Karpas-422 (cell line): ENCODE results near the gene VLDLR. TPM values are rescaled to one million over a fixed set of nuclear protein-coding genes. Genes with fewer than 3 reads are reported as not detected.

ENCODE experiments used
- DNase-seq: peaks from one replicate; pipeline ENCODE4 v3.0.0-alpha.2; 2015
- H2AFZ ChIP-seq: fragments of 200-600 bp; sonication (generic); 2 replicates; pipeline ENCODE4 v1.6.1; 2014; ENCODE audit warnings: antibody characterized with exemption, low read length, mixed read lengths
- H3K27ac ChIP-seq: fragments of 200-600 bp; sonication (generic); 2 replicates; pipeline ENCODE4 v1.5.1; 2014; ENCODE audit warnings: mild to moderate bottlenecking, low read length, moderate library complexity
- H3K27me3 ChIP-seq: fragments of 200-600 bp; sonication (generic); 2 replicates; pipeline ENCODE4 v1.6.1; 2014; ENCODE audit warnings: low read length, mixed read lengths
- H3K36me3 ChIP-seq: fragments of 200-600 bp; sonication (generic); 2 replicates; pipeline ENCODE4 v1.6.1; 2014; ENCODE audit warnings: low read length, mixed read lengths; ENCODE audit not compliant: insufficient read depth
- H3K4me1 ChIP-seq: fragments of 200-600 bp; sonication (generic); 2 replicates; pipeline ENCODE4 v1.6.1; 2014; ENCODE audit warnings: mild to moderate bottlenecking, low read length, mixed read lengths
- H3K4me2 ChIP-seq: fragments of 200-600 bp; sonication (generic); 2 replicates; pipeline ENCODE4 v1.6.1; 2014; ENCODE audit warnings: low read length, low read depth, mild to moderate bottlenecking; ENCODE audit not compliant: poor library complexity, severe bottlenecking
- H3K4me3 ChIP-seq: fragments of 200-600 bp; sonication (generic); 2 replicates; pipeline ENCODE4 v1.5.1; 2014; ENCODE audit warnings: mild to moderate bottlenecking, antibody characterized with exemption, low read length, mixed read lengths
- H3K79me2 ChIP-seq: fragments of 200-600 bp; sonication (generic); 2 replicates; pipeline ENCODE4 v1.6.1; 2014; ENCODE audit warnings: mild to moderate bottlenecking, low read length, mixed read lengths
- H3K9ac ChIP-seq: fragments of 200-600 bp; sonication (generic); 2 replicates; pipeline ENCODE4 v1.6.0; 2014; ENCODE audit warnings: low read length
- H3K9me2 ChIP-seq: fragments of 200-600 bp; sonication (generic), shearing (Covaris generic); replicated peaks from 2 replicates; pipeline ENCODE4 v1.6.0; 2014; ENCODE audit warnings: mild to moderate bottlenecking, low read length, moderate library complexity; ENCODE audit not compliant: insufficient read depth
- H3K9me3 ChIP-seq: fragments of 300-700, 200-600 bp; sonication (generic); 2 replicates; pipeline ENCODE4 v1.6.1; 2014; ENCODE audit warnings: low read length, mixed read lengths
- H4K20me1 ChIP-seq: fragments of 200-600 bp; sonication (generic); 2 replicates; pipeline ENCODE4 v1.6.1; 2014; ENCODE audit warnings: mild to moderate bottlenecking, antibody characterized with exemption, low read length, low read depth; ENCODE audit not compliant: insufficient read depth
- total RNA-seq: library from RNA; depleted of rRNA; stranded (reverse); fragments of >200 nt; shearing (Covaris generic); gene quantifications from 2 replicates; pipeline ENCODE4 v1.2.3, GENCODE V29; 2014; ENCODE audit warnings: low replicate concordance

The VLDLR gene
- total RNA-seq, 1 experiment from 2014 or later, result 31.5 TPM

DNA sequence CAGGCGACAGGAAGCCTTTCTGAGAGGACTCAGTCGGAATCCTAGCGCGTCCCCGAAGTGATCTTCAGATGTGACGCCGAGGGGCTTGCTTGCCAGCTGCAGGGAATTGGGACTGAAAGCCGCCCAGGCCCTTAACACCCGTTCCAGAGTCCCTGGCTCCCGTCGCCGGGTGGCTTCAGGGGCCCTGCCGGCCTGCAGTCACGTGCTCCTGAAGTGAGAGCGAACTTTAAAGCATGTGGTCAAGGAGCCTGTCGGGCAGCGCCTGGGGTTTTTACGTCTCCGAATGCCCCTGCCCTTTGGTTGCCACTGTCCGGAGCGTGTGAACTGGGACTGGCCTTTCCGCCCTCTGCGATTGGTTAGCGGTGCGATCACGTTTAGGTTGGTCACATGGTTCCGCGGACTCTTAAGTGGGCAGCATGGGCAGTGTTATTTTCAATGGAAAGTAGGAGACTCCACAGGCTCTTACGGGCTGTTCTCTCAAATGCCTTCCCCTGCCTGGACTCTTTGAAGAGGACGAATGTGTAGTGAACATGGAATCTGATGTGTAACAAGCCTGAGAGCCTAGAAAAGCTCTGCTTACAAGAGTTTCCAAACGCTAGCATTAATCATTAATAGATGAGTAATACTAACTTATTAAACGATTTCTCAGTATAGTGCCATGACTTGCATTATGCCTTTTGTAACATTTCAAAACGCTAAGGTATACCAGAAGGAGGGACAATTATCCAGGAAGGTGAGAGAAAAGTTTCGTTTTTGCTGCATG is 1.9 kb downstream of the VLDLR start:
- H3K9ac ChIP-seq, result no peak overlapping the region
- no peaks in the 10 kb centered on the region for H3K27me3 ChIP-seq
- H3K4me1 ChIP-seq, result peaks cover 35% of the 10 kb centered on the region
- H4K20me1 ChIP-seq, result no peaks in the 10 kb centered on the region
- DNase-seq, result no peak
- H3K79me2 ChIP-seq, result peaks cover 60% of the 10 kb centered on the region
- H3K9me2 ChIP-seq, result no peaks in the 10 kb centered on the region
- H3K9me3 ChIP-seq, result no peaks in the 10 kb centered on the region
- H2AFZ ChIP-seq, result no peak overlapping the region
- no peaks in the 10 kb centered on the region for H3K36me3 ChIP-seq
- H3K4me2 ChIP-seq, result peak overlapping the region; percentile 18
- H3K4me3 ChIP-seq, result peak overlapping the region; percentile 68; the same call in 1 of the 2 replicates
- H3K27ac ChIP-seq, result no peak overlapping the region

GRCh38 chr9:2624051-2624682 is 2.6 kb downstream of the VLDLR start:
- peaks cover 35% of the 10 kb centered on the region for H3K4me1 ChIP-seq
- H3K27me3 ChIP-seq, result no peaks in the 10 kb centered on the region
- no peak overlapping the region for H2AFZ ChIP-seq
- no peaks in the 10 kb centered on the region for H3K9me2 ChIP-seq
- no peaks in the 10 kb centered on the region for H3K9me3 ChIP-seq
- no peaks in the 10 kb centered on the region for H4K20me1 ChIP-seq
- peak overlapping the region; percentile 18 for H3K4me2 ChIP-seq
- H3K79me2 ChIP-seq, result peaks cover 67% of the 10 kb centered on the region
- no peaks in the 10 kb centered on the region for H3K36me3 ChIP-seq
- peak overlapping the region; percentile 68; the same call in 1 of the 2 replicates for H3K4me3 ChIP-seq
- DNase-seq, result no peak
- no peak overlapping the region for H3K9ac ChIP-seq
- peak overlapping the region; percentile 5; the same call in 1 of the 2 replicates for H3K27ac ChIP-seq

DNA sequence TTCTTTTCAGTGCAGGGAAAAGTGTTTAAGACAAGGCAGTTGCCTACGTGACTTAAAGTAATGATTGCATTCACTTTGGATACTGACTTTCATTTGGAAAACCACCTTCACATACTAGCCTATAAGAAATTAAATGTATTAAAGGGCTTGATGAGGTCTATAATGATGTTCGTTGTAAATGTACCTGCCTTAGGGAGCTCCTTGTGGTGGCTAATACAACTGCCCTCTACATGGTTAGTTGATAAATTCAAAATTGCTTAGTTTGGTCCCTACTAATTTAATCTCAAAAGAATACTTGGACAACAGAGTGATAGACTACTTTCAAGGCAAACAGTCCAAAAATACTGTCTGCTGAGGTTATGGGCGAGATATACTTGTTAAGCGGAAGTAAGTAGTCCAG is 3.8 kb downstream of the VLDLR start:
- DNase-seq, result peak; percentile 51
- Histone ChIP-seq H3K27ac (no peak overlapping the region), H2AFZ (no peak overlapping the region), H3K4me3 (no peak overlapping the region), H3K4me1 (peaks cover 35% of the 10 kb centered on the region), H3K27me3 (no peaks in the 10 kb centered on the region), H3K9me3 (no peaks in the 10 kb centered on the region), H4K20me1 (no peaks in the 10 kb centered on the region), H3K9ac (no peak overlapping the region), H3K4me2 (peak overlapping the region; percentile 3), H3K79me2 (peaks cover 80% of the 10 kb centered on the region), H3K36me3 (no peaks in the 10 kb centered on the region), H3K9me2 (no peaks in the 10 kb centered on the region)

GRCh38 chr9:2628919-2629318 is 7.3 kb downstream of the VLDLR start:
- Histone ChIP-seq H3K36me3 (no peaks in the 10 kb centered on the region), H3K9me2 (no peaks in the 10 kb centered on the region), H3K9me3 (no peaks in the 10 kb centered on the region), H3K4me3 (no peak overlapping the region), H3K27ac (no peak overlapping the region), H2AFZ (no peak overlapping the region), H3K79me2 (peaks cover 98% of the 10 kb centered on the region), H3K9ac (no peak overlapping the region), H4K20me1 (no peaks in the 10 kb centered on the region), H3K4me1 (peaks cover 39% of the 10 kb centered on the region), H3K4me2 (no peak overlapping the region), H3K27me3 (no peaks in the 10 kb centered on the region)
- DNase-seq, result no peak

DNA sequence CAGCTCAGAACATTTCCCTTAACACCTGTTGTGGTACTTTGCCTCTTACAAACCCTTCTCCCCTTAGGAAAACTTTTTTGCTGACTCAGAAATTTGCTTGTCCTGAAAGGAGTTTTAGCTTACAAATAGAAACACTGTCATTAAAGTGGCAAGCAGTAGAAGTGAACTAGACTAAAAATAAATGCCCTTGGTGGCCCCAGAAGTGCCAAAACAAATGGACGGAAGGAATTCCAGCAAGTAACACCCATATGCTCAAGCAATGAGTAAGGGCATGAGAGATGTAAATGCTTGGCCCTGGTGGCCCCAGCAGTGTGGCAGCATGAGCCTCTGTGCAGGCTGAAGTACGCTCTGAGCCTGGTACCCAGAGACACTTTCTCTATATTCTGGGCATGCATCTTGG is 8.6 kb downstream of the VLDLR start:
- DNase-seq, result no peak
- no peaks in the 10 kb centered on the region for H3K9me2 ChIP-seq
- no peak overlapping the region for H3K4me2 ChIP-seq
- no peaks in the 10 kb centered on the region for H4K20me1 ChIP-seq
- H3K4me3 ChIP-seq, result no peak overlapping the region
- peaks cover 2% of the 10 kb centered on the region; the same call in 1 of the 2 replicates for H3K36me3 ChIP-seq
- H3K27ac ChIP-seq, result no peak overlapping the region
- H3K4me1 ChIP-seq, result peaks cover 33% of the 10 kb centered on the region
- no peak overlapping the region for H2AFZ ChIP-seq
- no peaks in the 10 kb centered on the region for H3K9me3 ChIP-seq
- H3K27me3 ChIP-seq, result no peaks in the 10 kb centered on the region
- H3K79me2 ChIP-seq, result peaks cover 96% of the 10 kb centered on the region
- H3K9ac ChIP-seq, result no peak overlapping the region

DNA sequence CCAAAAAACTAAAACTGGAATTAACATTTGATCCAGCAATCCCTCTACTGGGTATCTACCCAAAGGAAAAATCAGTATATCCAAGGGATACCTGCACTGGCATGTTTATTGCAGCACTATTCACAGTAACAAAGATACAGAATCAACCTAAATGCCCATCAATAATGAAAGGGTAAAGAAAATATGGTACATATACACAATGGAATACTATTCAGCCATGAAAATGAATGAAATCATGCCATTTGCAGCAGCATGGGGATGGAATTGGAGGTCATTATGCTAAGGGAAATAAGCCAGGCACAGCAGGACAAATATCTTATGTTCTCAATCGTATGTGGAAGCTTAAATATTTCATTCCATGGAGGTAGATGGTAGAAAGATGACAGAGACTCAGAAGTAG is 9.7 kb downstream of the VLDLR start:
- DNase-seq, result no peak
- Histone ChIP-seq H3K4me2 (no peak overlapping the region), H2AFZ (no peak overlapping the region), H3K9me2 (no peaks in the 10 kb centered on the region), H3K9ac (no peak overlapping the region), H3K9me3 (no peaks in the 10 kb centered on the region), H3K36me3 (peaks cover 6% of the 10 kb centered on the region; the same call in 1 of the 2 replicates), H3K4me1 (peaks cover 42% of the 10 kb centered on the region), H3K79me2 (peaks cover 89% of the 10 kb centered on the region), H3K27me3 (no peaks in the 10 kb centered on the region), H3K4me3 (no peak overlapping the region), H4K20me1 (no peaks in the 10 kb centered on the region), H3K27ac (no peak overlapping the region)

- H3K4me1 ChIP-seq, result peaks cover 50% of the 10 kb centered on the region
- H3K27ac ChIP-seq, result no peak overlapping the region
- no peaks in the 10 kb centered on the region for H4K20me1 ChIP-seq
- H3K9me2 ChIP-seq, result no peaks in the 10 kb centered on the region
- no peak overlapping the region for H3K4me2 ChIP-seq
- no peaks in the 10 kb centered on the region for H3K27me3 ChIP-seq
- no peak overlapping the region for H3K4me3 ChIP-seq
- peaks cover 6% of the 10 kb centered on the region; the same call in 1 of the 2 replicates for H3K36me3 ChIP-seq
- DNase-seq, result no peak
- H3K79me2 ChIP-seq, result peaks cover 63% of the 10 kb centered on the region
- no peak overlapping the region for H3K9ac ChIP-seq
- no peaks in the 10 kb centered on the region for H3K9me3 ChIP-seq
- no peak overlapping the region for H2AFZ ChIP-seq
These were observed 12.6 kb downstream of the VLDLR start for GRCh38 chr9:2634153-2634552.

- no peak overlapping the region for H3K4me3 ChIP-seq
- H3K9ac ChIP-seq, result no peak overlapping the region
- no peaks in the 10 kb centered on the region for H3K9me3 ChIP-seq
- H2AFZ ChIP-seq, result no peak overlapping the region
- H3K36me3 ChIP-seq, result peaks cover 11% of the 10 kb centered on the region; the same call in 1 of the 2 replicates
- no peaks in the 10 kb centered on the region for H3K9me2 ChIP-seq
- no peak for DNase-seq
- no peaks in the 10 kb centered on the region for H3K27me3 ChIP-seq
- no peak overlapping the region for H3K27ac ChIP-seq
- H4K20me1 ChIP-seq, result no peaks in the 10 kb centered on the region
- peaks cover 50% of the 10 kb centered on the region for H3K4me1 ChIP-seq
- peaks cover 56% of the 10 kb centered on the region for H3K79me2 ChIP-seq
- no peak overlapping the region for H3K4me2 ChIP-seq
These were observed 13.2 kb downstream of the VLDLR start for GRCh38 chr9:2634818-2635217.
